ENCODE results near the gene CLCN3. TPM values are rescaled to one million over a fixed set of nuclear protein-coding genes. Genes with fewer than 3 reads are reported as not detected.

The CLCN3 gene
- total RNA-seq, 1 donor from 2014 or later = 39.2 TPM

GRCh38 chr4:169655401-169655800 lies 35.0 kb downstream of the CLCN3 start:
- Histone ChIP-seq H3K4me1 (peaks cover 17% of the 10 kb centered on the region), H3K27ac (no peak overlapping the region), H3K27me3 (no peaks in the 10 kb centered on the region), H3K36me3 (no peaks in the 10 kb centered on the region), H3K9me3 (no peaks in the 10 kb centered on the region), H3K4me3 (no peak overlapping the region)
- TF ChIP-seq CTCF (IDR thresholded peaks at IDR 0.05) = no peak
- no peak for DNase-seq
- intact Hi-C loops (cut with DNase I) = no loop called here
- ATAC-seq = no peak

GRCh38 chr4:169657470-169658107 lies 37.2 kb downstream of the CLCN3 start:
- intact Hi-C loops (cut with DNase I) = no loop called here
- Histone ChIP-seq H3K27ac (no peak overlapping the region), H3K4me3 (no peak overlapping the region), H3K36me3 (no peaks in the 10 kb centered on the region), H3K9me3 (no peaks in the 10 kb centered on the region), H3K27me3 (no peaks in the 10 kb centered on the region), H3K4me1 (peaks cover 14% of the 10 kb centered on the region)
- no peak for TF ChIP-seq CTCF (IDR thresholded peaks at IDR 0.05)
- ATAC-seq (no peak), DNase-seq (no peak)

GRCh38 chr4:169658196-169658595 lies 37.8 kb downstream of the CLCN3 start:
- peaks cover 14% of the 10 kb centered on the region for H3K4me1 ChIP-seq
- no peaks in the 10 kb centered on the region for H3K9me3 ChIP-seq
- H3K27me3 ChIP-seq = no peaks in the 10 kb centered on the region
- DNase-seq (no peak), ATAC-seq (no peak)
- no peak overlapping the region for H3K4me3 ChIP-seq
- intact Hi-C loops (cut with DNase I) = no loop called here
- no peak for TF ChIP-seq CTCF (IDR thresholded peaks at IDR 0.05)
- H3K36me3 ChIP-seq = no peaks in the 10 kb centered on the region
- H3K27ac ChIP-seq = no peak overlapping the region

GRCh38 chr4:169658975-169659715 lies 38.8 kb downstream of the CLCN3 start:
- no peak overlapping the region for H3K4me3 ChIP-seq
- H3K27me3 ChIP-seq = no peaks in the 10 kb centered on the region
- peaks cover 14% of the 10 kb centered on the region for H3K4me1 ChIP-seq
- intact Hi-C loops (cut with DNase I) = no loop called here
- no peak for ATAC-seq
- no peak for DNase-seq
- no peaks in the 10 kb centered on the region for H3K36me3 ChIP-seq
- no peak for TF ChIP-seq CTCF (IDR thresholded peaks at IDR 0.05)
- peak overlapping the region; percentile 73 for H3K27ac ChIP-seq
- no peaks in the 10 kb centered on the region for H3K9me3 ChIP-seq

GRCh38 chr4:169659716-169660670 lies 39.6 kb downstream of the CLCN3 start:
- H3K4me3 ChIP-seq = peak overlapping the region; percentile 39
- no peaks in the 10 kb centered on the region for H3K36me3 ChIP-seq
- no peak for TF ChIP-seq CTCF (IDR thresholded peaks at IDR 0.05)
- H3K27me3 ChIP-seq = no peaks in the 10 kb centered on the region
- H3K9me3 ChIP-seq = no peaks in the 10 kb centered on the region
- peaks cover 20% of the 10 kb centered on the region for H3K4me1 ChIP-seq
- ATAC-seq = peak; percentile 99
- H3K27ac ChIP-seq = peak overlapping the region; percentile 73
- intact Hi-C loops (cut with DNase I) = no loop called here
- no peak for DNase-seq

Data from upper lobe of right lung (tissue), 1 donor.